Liver (tissue), 9 donors: Measurements from ENCODE around the gene ARID4B. TPM values are rescaled to one million over a fixed set of nuclear protein-coding genes. Genes with fewer than 3 reads are reported as not detected.

Source experiments
- DNase-seq: peaks from one replicate; pipeline ENCODE4 v3.0.0-alpha.2; 2017; ENCODE audit warnings: low spot score
- H3K27ac ChIP-seq, 2 donors: one replicate each; pipeline ENCODE4 v1.7.0; 2013; ENCODE audit warnings: inconsistent platforms in 2 of 2, low read length in 2 of 2, control low read depth in 1 of 2, low read depth in 1 of 2, mild to moderate bottlenecking in 1 of 2
- H3K27me3 ChIP-seq, 4 donors: one replicate each; pipeline versions ENCODE4 v1.6.1 to v1.7.0; 2013; ENCODE audit warnings: low read length in 3 of 4, inconsistent platforms in 1 of 4, mild to moderate bottlenecking in 1 of 4, moderate library complexity in 1 of 4; ENCODE audit not compliant: control insufficient read depth in 4 of 4, insufficient read depth in 4 of 4
- H3K36me3 ChIP-seq, 4 donors: one replicate each; pipeline versions ENCODE4 v1.6.1 to v1.7.0; 2013; ENCODE audit warnings: low read length in 3 of 4, mild to moderate bottlenecking in 3 of 4, low read depth in 1 of 4, moderate library complexity in 1 of 4; ENCODE audit not compliant: control insufficient read depth in 4 of 4, insufficient read depth in 3 of 4
- H3K4me1 ChIP-seq, 4 donors: one replicate each; pipeline versions ENCODE4 v1.6.1 to v1.7.0; 2013; ENCODE audit warnings: low read length in 3 of 4, mild to moderate bottlenecking in 3 of 4, moderate library complexity in 1 of 4; ENCODE audit not compliant: control insufficient read depth in 4 of 4, insufficient read depth in 4 of 4
- H3K4me3 ChIP-seq, 3 donors: one replicate each; pipeline versions ENCODE4 v1.6.1 to v1.7.0; 2013; ENCODE audit warnings: low read length in 3 of 3, control low read depth in 1 of 3, low read depth in 1 of 3, mild to moderate bottlenecking in 1 of 3
- H3K9ac ChIP-seq, 2 donors: one replicate each; pipeline ENCODE4 v1.7.0; 2013; ENCODE audit warnings: low read length in 2 of 2, mild to moderate bottlenecking in 2 of 2, moderate library complexity in 2 of 2, control low read depth in 1 of 2, low read depth in 1 of 2
- H3K9me3 ChIP-seq, 4 donors: one replicate each; pipeline versions ENCODE4 v1.6.1 to v1.7.0; 2013; ENCODE audit warnings: low read length in 3 of 4; ENCODE audit not compliant: control insufficient read depth in 4 of 4
- ATF3 ChIP-seq: IDR thresholded peaks from 2 replicates; pipeline ENCODE4 v1.6.1; 2016; ENCODE audit warnings: antibody characterized with exemption
- CTCF ChIP-seq: fragments of 150-350 bp; IDR thresholded peaks from 2 replicates; pipeline ENCODE4 v1.5.1; 2017; ENCODE audit warnings: improper control_type of control experiment, low read depth, low read length; ENCODE audit not compliant: missing input control
- EGR1 ChIP-seq, 2 donors: IDR thresholded peaks; 2 replicates each; pipeline ENCODE4 v1.6.1; 2016 to 2018; ENCODE audit warnings: antibody characterized with exemption in 2 of 2, low read depth in 2 of 2
- FOXA1 ChIP-seq: IDR thresholded peaks from 2 replicates; pipeline ENCODE4 v1.6.1; 2016; ENCODE audit warnings: antibody characterized with exemption
- FOXA2 ChIP-seq: IDR thresholded peaks from 2 replicates; pipeline ENCODE4 v1.6.1; 2016; ENCODE audit warnings: antibody characterized with exemption
- GABPA ChIP-seq, 2 donors: IDR thresholded peaks in 1 of 2; conservative IDR thresholded peaks in 1 of 2; 2 replicates each; pipeline ENCODE4 v1.6.1; 2016; ENCODE audit warnings: antibody characterized with exemption in 2 of 2, mild to moderate bottlenecking in 1 of 2, moderate library complexity in 1 of 2
- HNF4A ChIP-seq, 2 donors: conservative IDR thresholded peaks; 2 replicates each; pipeline ENCODE4 v1.6.1; 2016; ENCODE audit warnings: antibody characterized with exemption in 2 of 2, mild to moderate bottlenecking in 2 of 2
- JUND ChIP-seq, 2 donors: IDR thresholded peaks; 2 replicates each; pipeline ENCODE4 v1.6.1; 2016; ENCODE audit warnings: antibody characterized with exemption in 2 of 2
- MAX ChIP-seq: IDR thresholded peaks from 2 replicates; pipeline ENCODE4 v1.6.1; 2016; ENCODE audit warnings: antibody characterized with exemption
- RAD21 ChIP-seq, 2 donors: IDR thresholded peaks; 2 replicates each; pipeline ENCODE4 v1.6.1; 2016; ENCODE audit warnings: antibody characterized with exemption in 2 of 2, mild to moderate bottlenecking in 2 of 2
- REST ChIP-seq: IDR thresholded peaks from 2 replicates; pipeline ENCODE4 v1.6.1; 2016; ENCODE audit warnings: antibody characterized with exemption, mild to moderate bottlenecking
- RXRA ChIP-seq, 2 donors: IDR thresholded peaks; 2 replicates each; pipeline ENCODE4 v1.6.1; 2017 to 2018; ENCODE audit warnings: antibody characterized with exemption in 2 of 2, mild to moderate bottlenecking in 1 of 2
- SP1 ChIP-seq: IDR thresholded peaks from 2 replicates; pipeline ENCODE4 v1.6.1; 2018; ENCODE audit warnings: antibody characterized with exemption, mild to moderate bottlenecking
- TAF1 ChIP-seq: conservative IDR thresholded peaks from 2 replicates; pipeline ENCODE4 v1.6.1; 2016; ENCODE audit warnings: antibody characterized with exemption, mild to moderate bottlenecking
- YY1 ChIP-seq: IDR thresholded peaks from 2 replicates; pipeline ENCODE4 v1.6.1; 2016; ENCODE audit warnings: antibody characterized with exemption, mild to moderate bottlenecking
- ZBTB33 ChIP-seq: IDR thresholded peaks from 2 replicates; pipeline ENCODE4 v1.6.1; 2016; ENCODE audit warnings: antibody characterized with exemption
- WGBS: extraction: QIAGEN DNeasy Blood & Tissue Kit; methylation state at CpG from one replicate; pipeline ENCODE4 v1.1.7; 2013; 5-methylcytosine and 5-hydroxymethylcytosine counted together
- polyA plus RNA-seq, 2 donors: library from polyadenylated mRNA; stranded (reverse) in 1 of 2; unstranded in 1 of 2; fragments of 200-250 nt in 1 of 2; fragments of >200 nt in 1 of 2; fragmentation: Nextera tagmentation in 1 of 2; extraction: Ambion mirVana in 1 of 2; gene quantifications; one replicate each; pipeline versions ENCODE4 v1.2.1 to v1.2.3, GENCODE V29; 2013 to 2015
- total RNA-seq, 2 donors: library from RNA; depleted of rRNA; stranded (reverse); fragments of >200 nt; gene quantifications; one replicate each; pipeline ENCODE4 v1.2.3, GENCODE V29; 2014
- donor health status: healthy.
- donor health status: healthy.
- donor health status: healthy.
- donor health status: healthy.
- donor health status: healthy.

ARID4B gene
- total and polyA plus RNA-seq, 4 donors, result 4.2 to 27.3 (median 21.3) TPM

- H3K36me3 ChIP-seq, result peaks cover 0 to 17% (median 11%) of the 10 kb centered on the region in 4 donors
- peak; percentile 92 for DNase-seq
- H3K4me1 ChIP-seq, result peaks cover 4 to 13% (median 7%) of the 10 kb centered on the region in 4 donors
- H3K4me3 ChIP-seq, result peak within 1 kb of the TSS; percentile 81 to 100 (median 98)
- under 1% methylated on average over 52 of the region's 52 CpGs for WGBS
- peak within 1 kb of the TSS; percentile 94 to 99 for H3K9ac ChIP-seq
- H3K27me3 ChIP-seq, result no peaks in the 10 kb centered on the region
- no peaks in the 10 kb centered on the region for H3K9me3 ChIP-seq
- TF ChIP-seq FOXA1 (no peak), CTCF (peak; percentile 22), FOXA2 (no peak), REST (peak; percentile 38), TAF1 (peak; percentile 86), MAX (peak; percentile 64), GABPA (IDR thresholded peaks at IDR 0.05 in 1 of 2, conservative IDR thresholded peaks at IDR 0.05 in 1 of 2) (peak; percentile 69 to 94), SP1 (peak; percentile 62), EGR1 (IDR thresholded peaks at IDR 0.05; ENCODE audit: low read depth in 2 of 2) (peak; percentile 70 to 80), YY1 (peak; percentile 93), ZBTB33 (no peak), ATF3 (peak; percentile 4), RAD21 (IDR thresholded peaks at IDR 0.05) (peak; percentile 35 to 38), RXRA (IDR thresholded peaks at IDR 0.05) (peak in 1 of 2 donors; percentile 40), HNF4A (conservative IDR thresholded peaks at IDR 0.05) (no peak), JUND (IDR thresholded peaks at IDR 0.05) (peak in 1 of 2 donors; percentile 35)
- H3K27ac ChIP-seq, result peak within 1 kb of the TSS; percentile 90 to 93
Observed at GRCh38 chr1:235160957-235161684, 166.9 kb downstream of the ARID4B start, which contains the start of gene RBM34. Gene RBM34, minus strand, starts transcription at chr1:235161250. Its CDS starts 24 bp downstream, at chr1:235161226.
